ENCODE measurements around the gene PPP3CA.

DNA sequence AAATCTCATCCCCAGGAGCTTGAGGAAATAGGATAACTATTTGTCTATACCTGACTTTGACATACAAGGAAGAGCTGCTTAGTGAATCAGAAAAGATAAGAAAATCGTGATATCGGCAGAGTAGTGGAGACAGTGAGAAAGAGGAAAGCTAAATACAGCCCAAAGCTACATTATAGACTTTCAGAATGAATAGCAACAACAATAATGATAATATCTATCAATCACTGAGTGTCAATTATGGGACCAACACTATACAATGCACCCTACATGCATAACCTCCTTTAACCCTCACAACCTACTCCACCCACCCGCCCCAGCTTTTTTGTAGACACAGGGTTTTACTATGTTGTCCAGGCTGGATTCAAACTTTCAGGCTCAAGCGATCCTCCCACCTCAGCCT is 205.1 kb downstream of the PPP3CA start:
- TF ChIP-seq, protein P1, sequence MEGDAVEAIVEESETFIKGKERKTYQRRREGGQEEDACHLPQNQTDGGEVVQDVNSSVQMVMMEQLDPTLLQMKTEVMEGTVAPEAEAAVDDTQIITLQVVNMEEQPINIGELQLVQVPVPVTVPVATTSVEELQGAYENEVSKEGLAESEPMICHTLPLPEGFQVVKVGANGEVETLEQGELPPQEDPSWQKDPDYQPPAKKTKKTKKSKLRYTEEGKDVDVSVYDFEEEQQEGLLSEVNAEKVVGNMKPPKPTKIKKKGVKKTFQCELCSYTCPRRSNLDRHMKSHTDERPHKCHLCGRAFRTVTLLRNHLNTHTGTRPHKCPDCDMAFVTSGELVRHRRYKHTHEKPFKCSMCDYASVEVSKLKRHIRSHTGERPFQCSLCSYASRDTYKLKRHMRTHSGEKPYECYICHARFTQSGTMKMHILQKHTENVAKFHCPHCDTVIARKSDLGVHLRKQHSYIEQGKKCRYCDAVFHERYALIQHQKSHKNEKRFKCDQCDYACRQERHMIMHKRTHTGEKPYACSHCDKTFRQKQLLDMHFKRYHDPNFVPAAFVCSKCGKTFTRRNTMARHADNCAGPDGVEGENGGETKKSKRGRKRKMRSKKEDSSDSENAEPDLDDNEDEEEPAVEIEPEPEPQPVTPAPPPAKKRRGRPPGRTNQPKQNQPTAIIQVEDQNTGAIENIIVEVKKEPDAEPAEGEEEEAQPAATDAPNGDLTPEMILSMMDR (IDR thresholded peaks at IDR 0.05; ENCODE audit: low read length), result no peak
- TF ChIP-seq EZH2 (IDR thresholded peaks at IDR 0.05; ENCODE audit: borderline replicate concordance, low read length), result no peak
